WTC11 (cell line): ENCODE data around the gene PCDHA12.

Experiments
- ATF6 ChIP-seq: sonication (generic); formaldehyde crosslinking; IDR thresholded peaks from 2 replicates; pipeline ENCODE4 v1.8.1; 2023; ENCODE audit warnings: mild to moderate bottlenecking, missing genetic modification reagents
- CTCF ChIP-seq: fragments of 200-600 bp; IDR thresholded peaks from 2 replicates; pipeline ENCODE4 v1.8.0; 2022; ENCODE audit warnings: antibody characterized with exemption
- HMGA2 ChIP-seq: fragments of 250-450 bp; sonication (Bioruptor Pico); IDR thresholded peaks from 2 replicates; pipeline ENCODE4 v1.4.0; 2021; ENCODE audit warnings: mild to moderate bottlenecking, moderate library complexity
- NFATC4 ChIP-seq: fragments of 250-450 bp; sonication (Bioruptor Pico); IDR thresholded peaks from 2 replicates; pipeline ENCODE4 v1.9.0; 2021; ENCODE audit warnings: mild to moderate bottlenecking
- RORB ChIP-seq: fragments of 250-450 bp; sonication (Bioruptor Pico); IDR thresholded peaks from 2 replicates; pipeline ENCODE4 v1.9.0; 2021; ENCODE audit warnings: mild to moderate bottlenecking
- SP1 ChIP-seq: sonication (generic); formaldehyde crosslinking; conservative IDR thresholded peaks from 2 replicates; pipeline ENCODE4 v1.8.1; 2022; ENCODE audit warnings: missing genetic modification reagents
- TF ChIP-seq, protein P1 (sequence below): sonication (generic); formaldehyde crosslinking; conservative IDR thresholded peaks from 2 replicates; pipeline ENCODE4 v1.8.1; 2023; ENCODE audit warnings: mild to moderate bottlenecking, low read depth, missing genetic modification reagents, moderate library complexity

GRCh38 chr5:140857177-140857986 is 17.7 kb upstream of the PCDHA12 start:
- TF ChIP-seq NFATC4 (CRISPR knock-in tag) (no peak), HMGA2 (CRISPR knock-in tag) (no peak), RORB (CRISPR knock-in tag) (no peak), ATF6 (no peak), SP1 (no peak), CTCF (no peak)
- TF ChIP-seq, protein P1, sequence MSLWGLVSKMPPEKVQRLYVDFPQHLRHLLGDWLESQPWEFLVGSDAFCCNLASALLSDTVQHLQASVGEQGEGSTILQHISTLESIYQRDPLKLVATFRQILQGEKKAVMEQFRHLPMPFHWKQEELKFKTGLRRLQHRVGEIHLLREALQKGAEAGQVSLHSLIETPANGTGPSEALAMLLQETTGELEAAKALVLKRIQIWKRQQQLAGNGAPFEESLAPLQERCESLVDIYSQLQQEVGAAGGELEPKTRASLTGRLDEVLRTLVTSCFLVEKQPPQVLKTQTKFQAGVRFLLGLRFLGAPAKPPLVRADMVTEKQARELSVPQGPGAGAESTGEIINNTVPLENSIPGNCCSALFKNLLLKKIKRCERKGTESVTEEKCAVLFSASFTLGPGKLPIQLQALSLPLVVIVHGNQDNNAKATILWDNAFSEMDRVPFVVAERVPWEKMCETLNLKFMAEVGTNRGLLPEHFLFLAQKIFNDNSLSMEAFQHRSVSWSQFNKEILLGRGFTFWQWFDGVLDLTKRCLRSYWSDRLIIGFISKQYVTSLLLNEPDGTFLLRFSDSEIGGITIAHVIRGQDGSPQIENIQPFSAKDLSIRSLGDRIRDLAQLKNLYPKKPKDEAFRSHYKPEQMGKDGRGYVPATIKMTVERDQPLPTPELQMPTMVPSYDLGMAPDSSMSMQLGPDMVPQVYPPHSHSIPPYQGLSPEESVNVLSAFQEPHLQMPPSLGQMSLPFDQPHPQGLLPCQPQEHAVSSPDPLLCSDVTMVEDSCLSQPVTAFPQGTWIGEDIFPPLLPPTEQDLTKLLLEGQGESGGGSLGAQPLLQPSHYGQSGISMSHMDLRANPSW (CRISPR knock-in tag) = no peak
